GM19372 (cell line): ENCODE results near the gene DDIT3.
"Not testable (repeated sequence)": the region's sequence is repeated elsewhere in the genome, so short reads cannot be mapped to it uniquely, and the experiment has no call there.

Source experiments
- ATAC-seq: cut with Tn5 transposase; IDR thresholded peaks from one replicate; pipeline ENCODE4 v1.9.1; 2021; ENCODE audit warnings: mild to moderate bottlenecking, low read depth, moderate library complexity; ENCODE audit not compliant: unreplicated experiment

DDIT3 gene

DNA sequence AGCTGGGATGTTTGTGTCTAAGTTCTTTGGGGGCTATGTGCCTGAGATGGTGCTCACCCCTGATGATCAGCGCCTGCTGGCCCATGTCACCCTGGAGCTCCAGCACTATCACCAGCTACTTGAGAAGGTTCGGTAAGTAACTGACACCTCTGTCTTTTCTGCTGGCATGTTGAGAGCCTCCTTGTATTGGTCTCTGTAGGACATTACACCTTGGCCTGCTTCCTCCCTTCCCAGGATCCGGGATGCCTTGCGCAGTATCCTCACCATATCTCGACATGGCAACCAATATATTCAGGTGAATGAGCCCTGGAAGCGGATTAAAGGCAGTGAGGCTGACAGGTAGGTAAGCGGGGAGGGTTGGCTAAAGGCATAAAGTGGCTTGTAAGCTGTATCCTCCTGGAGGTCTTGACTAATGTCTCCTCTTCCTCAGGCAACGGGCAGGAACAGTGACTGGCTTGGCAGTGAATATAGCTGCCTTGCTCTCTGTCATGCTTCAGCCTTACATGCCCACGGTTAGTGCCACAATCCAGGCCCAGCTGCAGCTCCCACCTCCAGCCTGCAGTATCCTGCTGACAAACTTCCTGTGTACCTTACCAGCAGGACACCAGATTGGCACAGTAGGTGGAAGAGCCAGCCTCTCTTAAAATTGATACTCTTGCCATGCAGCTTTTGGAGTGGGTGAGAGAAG lies 5.5 kb downstream of the DDIT3 start:
- ATAC-seq, result no peak

DNA sequence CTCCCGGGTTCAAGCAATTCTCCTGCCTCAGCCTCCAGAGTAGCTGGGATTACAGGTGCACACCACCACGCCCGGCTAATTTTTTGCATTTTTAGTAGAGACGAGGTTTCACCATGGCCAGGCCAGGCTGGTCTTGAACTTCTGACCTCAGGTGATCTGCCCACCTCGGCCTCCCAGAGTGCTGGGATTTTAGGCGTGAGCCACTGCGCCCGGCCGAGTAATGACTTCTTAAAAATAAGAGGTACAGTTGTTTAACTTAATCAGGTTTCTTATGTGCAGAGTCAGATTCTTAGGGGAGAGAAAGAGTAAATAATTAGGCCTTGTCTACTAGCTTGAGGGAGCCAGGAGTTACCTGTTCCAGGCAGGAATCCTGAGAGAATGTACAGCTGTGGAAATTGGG lies 6.1 kb downstream of the DDIT3 start:
- ATAC-seq, result not testable (repeated sequence)

DNA sequence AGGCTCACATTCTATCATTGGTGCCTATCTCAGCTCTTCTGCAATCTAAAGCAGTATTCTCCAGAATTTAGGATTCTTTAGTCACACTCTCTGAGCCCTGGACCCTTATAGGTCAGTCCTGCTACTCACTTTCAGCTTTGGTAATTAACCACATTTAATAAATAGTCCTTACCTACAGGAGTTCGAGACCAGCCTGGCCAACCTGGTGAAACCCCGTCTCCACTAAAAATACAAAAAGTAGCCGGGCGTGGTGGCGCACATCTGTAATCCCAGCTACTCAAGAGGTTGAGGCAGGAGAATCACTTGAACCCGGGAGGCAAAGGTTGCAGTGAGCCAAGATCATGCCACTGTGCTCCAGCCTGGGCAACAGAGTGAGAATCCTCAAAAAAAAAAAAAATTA lies 6.6 kb downstream of the DDIT3 start:
- ATAC-seq, result not testable (repeated sequence)

DNA sequence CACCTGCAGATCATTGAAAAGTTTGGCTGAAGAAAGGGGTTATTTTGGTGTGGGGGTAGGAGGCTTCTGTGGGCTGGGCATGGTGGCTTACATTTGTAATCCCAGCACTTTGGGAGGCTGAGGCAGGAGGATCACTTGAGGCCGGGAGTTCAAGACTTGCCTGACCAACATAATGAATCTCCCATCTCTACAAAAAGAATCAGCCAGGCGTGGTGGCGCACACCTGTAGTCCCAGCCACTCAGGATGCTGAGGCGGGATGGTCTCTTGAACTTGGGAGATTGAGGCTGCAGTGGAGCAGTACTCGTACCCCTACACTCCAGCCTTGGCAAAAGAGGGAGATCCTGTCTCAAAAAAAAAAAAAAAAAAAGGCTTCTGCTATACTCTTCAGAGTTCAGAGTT lies 7.0 kb downstream of the DDIT3 start:
- no peak for ATAC-seq

DNA sequence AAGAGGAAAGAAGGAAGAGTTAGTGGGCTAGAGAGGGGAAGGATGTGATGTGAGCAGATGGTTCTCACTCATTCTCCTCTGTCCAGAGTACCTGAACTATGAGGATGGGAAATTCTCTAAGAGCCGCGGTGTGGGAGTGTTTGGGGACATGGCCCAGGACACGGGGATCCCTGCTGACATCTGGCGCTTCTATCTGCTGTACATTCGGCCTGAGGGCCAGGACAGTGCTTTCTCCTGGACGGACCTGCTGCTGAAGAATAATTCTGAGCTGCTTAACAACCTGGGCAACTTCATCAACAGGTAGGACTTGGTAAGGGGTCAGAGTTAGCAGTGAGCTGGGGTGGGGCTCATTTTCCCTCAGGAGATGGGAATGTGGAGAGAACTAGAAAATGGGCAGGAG lies 7.6 kb downstream of the DDIT3 start:
- ATAC-seq, result no peak

DNA sequence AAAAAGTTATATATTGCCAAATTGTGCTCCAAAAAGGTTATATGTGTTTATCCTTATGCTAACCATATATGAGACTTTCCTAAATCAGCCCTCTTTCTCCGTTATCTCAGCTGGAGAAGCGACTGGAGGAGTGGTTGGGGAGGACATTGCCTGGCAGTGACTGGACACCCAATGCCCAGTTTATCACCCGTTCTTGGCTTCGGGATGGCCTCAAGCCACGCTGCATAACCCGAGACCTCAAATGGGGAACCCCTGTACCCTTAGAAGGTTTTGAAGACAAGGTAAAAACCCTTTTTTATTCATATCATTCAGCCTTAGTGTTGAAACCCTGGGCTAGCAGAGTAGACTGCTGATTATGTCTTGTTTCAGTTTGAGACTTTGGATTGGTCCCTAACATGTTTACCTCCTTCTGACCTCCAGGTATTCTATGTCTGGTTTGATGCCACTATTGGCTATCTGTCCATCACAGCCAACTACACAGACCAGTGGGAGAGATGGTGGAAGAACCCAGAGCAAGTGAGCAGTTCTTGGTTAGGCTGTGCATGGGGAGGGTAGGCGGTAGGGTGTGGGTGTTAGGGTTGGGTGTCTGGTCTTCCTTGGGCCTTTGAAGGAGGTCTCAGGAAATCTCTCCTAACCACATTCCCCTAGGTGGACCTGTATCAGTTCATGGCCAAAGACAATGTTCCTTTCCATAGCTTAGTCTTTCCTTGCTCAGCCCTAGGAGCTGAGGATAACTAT lies 8.6 kb downstream of the DDIT3 start:
- no peak for ATAC-seq

DNA sequence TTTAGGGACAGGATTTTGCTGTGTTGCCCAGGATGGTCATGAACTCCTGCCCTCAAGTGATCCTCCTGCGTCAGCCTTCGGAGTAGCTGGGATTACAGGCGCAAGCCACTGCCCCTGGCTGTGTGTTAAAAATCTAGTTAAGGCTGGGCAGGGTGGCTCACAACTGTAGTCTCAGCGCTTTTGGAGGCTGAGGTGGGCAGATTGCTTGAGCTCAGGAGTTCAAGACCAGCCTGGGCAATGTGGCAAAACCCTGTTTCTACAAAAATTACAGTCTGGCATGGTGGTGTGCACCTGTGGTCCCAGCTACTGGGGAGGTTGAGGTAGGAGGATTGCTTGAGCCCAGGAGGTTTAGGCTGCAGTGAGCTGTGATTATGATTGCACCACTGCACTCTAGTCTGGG lies 9.2 kb downstream of the DDIT3 start:
- ATAC-seq, result no peak

DNA sequence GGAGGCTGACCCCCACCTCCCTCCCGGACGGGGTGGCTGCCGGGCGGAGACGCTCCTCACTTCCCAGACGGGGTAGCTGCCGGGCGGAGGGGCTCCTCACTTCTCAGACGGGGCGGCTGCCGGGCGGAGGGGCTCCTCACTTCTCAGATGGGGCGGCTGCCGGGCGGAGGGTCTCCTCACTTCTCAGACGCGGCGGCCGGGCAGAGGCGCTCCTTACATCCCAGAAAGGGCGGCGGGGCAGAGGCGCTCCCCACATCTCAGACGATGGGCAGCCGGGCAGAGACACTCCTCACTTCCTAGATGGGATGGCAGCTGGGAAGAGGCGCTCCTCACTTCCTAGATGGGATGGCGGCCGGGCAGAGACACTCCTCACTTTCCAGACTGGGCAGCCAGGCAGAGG lies 12.5 kb downstream of the DDIT3 start:
- ATAC-seq, result not testable (repeated sequence)

DNA sequence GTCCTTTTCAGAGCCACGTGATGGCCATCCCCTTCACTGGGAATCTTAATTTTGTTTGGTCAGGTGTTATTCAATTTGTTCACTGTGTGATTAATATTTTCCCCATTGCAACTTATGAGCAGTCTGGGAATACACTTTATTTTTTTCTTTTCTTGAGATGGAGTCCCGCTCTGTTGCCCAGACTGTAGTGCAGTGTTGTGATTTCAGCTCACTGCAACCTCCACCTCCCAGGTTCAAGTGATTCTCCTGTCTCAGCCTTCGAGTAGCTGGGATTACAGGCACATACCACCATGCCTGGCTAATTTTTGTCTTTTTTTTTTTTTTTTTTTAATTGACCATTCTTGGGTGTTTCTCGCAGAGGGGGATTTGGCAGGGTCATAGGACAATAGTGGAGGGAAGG lies 13.8 kb downstream of the DDIT3 start:
- not testable (repeated sequence) for ATAC-seq

DNA sequence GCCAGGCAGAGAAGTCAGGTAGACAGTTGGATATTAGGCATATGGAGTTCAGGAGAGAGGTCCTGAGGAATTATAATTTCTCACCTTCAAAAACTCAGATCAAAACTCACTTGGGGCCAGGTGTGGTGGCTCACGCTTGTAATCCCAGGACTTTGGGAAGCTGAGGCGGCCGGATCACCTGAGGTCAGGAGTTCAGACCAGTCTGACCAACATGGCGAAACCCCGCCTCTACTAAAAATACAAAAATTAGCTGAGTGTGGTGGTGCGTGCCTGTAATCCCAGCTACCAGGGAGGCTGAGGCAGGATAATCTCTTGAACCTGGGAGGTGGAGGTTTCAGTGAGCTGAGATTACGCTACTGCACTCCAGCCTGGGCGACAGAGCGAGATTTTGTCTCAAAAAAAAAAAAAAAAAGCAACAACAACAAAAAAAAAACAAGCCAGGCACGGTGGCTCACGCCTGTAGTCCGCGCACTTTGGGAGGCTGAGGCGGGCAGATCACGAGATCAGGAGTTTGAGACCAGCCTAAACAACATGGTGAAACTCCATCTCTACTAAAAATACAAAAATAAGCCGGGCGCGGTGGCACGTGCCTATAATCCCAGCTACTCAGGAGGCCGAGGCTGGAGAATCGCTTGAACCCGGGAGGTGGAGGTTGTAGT lies 17.9 kb downstream of the DDIT3 start:
- not testable (repeated sequence) for ATAC-seq

DNA sequence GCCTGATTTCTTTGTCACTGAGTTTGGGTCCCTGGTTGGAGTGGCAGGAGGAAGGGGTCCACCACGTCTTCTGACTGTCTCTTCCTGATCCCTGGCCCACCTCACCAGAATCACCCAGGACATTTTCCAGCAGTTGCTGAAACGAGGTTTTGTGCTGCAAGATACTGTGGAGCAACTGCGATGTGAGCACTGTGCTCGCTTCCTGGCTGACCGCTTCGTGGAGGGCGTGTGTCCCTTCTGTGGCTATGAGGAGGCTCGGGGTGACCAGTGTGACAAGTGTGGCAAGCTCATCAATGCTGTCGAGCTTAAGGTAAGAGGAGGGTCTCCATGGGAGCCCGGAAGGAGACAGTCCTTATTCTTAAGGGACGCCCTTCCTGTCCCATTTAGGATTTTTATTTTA lies 20.1 kb downstream of the DDIT3 start:
- no peak for ATAC-seq

DNA sequence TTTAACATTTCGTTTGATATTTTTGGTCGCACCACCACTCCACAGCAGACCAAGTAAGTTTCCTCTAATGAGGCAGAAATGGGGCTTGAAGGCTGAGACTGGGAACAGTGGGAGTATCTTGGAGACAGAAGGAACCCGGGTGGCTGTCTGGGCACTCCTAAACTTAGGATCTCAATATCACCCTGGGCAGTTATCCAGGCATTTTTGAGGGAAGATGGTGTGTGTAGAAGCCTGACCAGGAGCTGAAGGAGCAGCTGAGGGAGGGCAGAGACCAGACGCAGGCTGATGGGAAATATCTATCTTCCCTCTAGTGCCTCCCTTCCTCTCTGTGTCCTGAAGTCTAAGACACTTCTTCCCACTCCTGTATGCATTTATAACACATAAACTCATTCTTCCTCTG lies 21.7 kb downstream of the DDIT3 start:
- no peak for ATAC-seq

DNA sequence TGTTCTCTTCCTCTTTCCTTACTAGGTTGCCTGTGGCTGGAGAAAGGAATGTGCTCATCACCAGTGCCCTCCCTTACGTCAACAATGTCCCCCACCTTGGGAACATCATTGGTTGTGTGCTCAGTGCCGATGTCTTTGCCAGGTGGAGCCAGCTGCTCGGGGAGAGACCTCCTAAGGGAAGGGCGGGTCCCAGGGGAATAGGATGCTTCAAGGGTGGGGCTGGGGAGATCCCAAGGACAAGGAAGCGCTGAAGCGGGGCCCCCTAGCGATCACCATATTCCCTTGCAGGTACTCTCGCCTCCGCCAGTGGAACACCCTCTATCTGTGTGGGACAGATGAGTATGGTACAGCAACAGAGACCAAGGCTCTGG lies 22.2 kb downstream of the DDIT3 start:
- ATAC-seq, result no peak

DNA sequence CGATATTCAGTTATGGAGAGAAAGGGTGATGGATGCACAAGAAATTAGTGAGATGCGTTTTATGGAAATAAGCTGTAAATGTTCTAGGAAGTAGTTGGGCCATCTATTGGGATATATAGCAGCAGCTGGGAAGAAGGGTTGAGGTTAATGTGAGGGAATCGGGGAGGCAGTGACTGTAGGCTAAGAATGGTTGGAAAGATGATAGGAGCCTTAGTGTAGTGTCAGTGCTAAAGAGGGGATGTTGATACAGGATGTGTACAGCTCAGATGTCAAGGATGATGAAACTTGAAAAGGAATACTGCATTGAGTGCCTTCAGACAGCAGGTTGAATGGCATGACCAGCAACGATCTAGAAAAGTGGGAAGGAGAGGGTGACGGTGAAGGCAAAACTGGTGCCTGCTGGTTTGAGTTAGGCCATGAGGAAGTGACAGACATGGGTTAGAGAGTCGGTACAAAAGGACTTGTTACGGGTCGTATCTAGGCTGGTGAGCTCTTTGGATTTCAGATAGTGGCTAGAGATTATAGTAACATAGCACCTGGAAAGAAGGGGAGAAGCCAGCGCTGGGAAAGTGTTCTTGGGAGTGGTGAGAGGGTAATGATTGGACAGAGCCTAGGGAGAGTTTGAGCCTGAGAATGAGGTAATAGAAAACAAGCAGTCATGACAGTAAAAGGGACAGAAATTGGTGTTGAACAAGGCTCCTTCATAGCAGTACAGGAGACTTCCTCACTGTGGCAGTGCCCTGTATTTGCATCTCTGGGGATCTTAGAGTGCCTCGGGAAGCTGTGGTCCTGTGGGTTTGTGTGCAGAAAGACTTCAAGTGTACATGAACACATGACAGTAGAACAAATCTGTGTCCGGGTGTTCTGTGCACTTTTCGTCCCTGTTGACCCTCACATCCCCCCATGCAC lies 22.8 kb downstream of the DDIT3 start:
- no peak for ATAC-seq

DNA sequence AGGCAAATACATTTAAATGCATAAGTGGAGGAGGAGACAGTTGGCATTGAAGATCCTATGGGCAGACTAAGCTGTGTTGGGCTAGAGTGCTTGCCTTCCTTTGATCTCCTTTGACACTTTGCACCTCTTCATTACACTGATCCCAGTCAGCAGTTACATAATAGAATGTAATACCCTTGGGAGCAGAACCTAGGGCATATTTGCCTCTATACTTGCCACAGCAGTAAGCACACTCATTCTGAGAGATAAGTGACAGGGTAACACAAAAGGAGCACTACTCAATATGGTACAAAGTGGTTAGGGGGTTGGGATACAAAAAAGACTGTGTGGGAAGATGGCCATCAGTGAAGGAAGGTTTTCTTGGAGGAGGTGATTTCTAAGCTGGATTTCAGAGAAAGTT lies 23.5 kb downstream of the DDIT3 start:
- ATAC-seq, result no peak

DNA sequence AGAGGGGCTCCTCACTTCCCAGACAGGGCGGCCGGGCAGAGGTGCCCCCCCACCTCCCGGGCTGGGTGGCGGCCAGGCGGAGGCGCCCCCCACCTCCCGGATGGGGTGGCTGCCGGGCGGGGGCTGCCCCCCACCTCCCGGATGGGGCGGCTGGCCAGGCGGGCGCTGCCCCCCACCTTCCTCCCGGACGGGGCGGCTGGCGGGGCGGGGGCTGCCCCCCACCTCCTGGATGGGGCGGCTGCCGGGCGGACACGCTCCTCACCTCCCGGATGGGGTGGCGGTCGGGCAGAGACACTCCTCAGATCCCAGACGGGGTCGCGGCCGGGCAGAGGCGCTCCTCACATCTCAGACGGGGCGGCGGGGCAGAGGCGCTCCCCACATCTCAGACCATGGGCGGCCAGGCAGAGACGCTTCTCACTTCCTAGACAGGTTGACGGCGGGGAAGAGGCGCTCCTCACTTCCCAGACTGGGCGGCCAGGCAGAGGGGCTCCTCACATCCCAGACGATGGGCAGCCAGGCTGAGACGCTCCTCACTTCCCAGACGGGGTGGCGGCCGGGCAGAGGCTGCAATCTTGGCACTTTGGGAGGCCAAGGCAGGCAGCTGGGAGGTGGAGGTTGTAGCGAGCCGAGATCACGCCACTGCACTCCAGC lies 25.1 kb downstream of the DDIT3 start:
- not testable (repeated sequence) for ATAC-seq

DNA sequence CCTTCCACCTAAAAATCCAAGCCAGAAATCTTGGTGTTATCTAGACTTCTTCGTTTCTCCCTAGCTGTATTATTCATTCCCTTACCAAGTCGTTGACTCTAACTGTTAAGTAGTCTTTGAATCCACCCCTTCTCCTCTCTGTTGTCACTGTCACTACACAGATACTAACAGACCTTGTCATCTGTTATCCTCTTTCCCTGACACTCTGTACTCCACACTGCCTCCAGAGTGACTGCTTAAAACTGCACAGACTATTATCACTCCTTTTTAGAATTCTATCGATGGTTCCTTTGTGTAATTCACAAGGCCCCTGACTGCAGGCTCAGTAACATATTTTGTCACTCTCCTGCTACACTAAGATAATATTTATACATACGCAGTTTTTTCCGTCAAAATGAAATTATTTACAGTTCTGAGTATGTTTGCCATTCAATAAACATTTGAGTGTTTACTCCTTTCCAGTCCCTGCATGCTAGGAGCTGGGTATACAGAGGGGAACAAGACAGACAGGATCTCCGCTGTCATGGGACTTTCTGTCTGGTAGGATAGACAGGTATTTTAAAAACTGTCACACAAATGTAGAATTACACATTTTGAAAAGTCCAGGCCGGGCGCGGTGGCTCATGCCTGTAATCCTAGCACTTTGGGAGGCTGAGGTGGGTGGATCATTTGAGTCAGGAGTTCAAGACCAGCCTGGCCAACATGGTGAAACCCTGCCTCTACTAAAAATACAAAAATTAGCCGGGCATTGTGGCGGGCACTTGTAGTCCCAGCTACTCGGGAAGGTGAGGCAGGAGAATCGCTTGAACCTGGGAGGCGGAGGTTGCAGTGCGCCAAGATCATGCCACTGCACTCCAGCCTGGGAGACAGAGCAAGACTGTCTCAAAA lies 28.7 kb downstream of the DDIT3 start:
- ATAC-seq, result no peak

DNA sequence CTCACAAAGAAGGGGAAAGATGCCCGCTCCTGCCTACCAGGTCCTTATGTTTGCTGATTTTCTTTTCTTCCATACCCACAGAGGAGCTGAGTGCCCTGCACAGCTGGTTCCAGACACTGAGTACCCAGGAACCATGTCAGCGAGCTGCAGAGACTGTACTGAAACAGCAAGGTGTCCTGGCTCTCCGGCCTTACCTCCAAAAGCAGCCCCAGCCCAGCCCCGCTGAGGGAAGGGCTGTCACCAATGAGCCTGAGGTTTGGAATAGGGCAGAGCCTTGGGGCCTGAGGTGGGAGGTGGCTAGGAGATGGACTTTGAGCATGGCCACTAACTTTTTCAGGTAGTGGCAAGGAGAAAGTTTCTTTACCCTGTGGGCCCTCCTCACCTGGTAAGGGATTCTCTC lies 30.2 kb downstream of the DDIT3 start:
- no peak for ATAC-seq

DNA sequence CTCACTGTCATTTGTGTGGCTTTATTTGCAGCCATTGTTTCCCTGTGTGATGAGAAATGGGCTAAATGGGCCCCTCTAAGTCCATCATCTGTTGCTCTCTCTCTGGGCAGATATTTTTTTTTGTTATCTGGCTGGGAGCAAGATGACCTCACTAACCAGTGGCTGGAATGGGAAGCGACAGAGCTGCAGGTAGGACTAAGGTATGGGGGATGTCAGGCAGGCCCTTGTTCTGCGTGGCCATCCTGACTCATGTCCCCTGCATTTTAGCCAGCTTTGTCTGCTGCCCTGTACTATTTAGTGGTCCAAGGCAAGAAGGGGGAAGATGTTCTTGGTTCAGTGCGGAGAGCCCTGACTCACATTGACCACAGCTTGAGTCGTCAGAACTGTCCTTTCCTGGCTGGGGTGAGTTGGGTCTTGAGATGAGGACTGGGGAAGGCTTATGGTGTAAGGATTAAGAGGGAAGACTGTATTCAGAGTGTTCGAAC lies 31.1 kb downstream of the DDIT3 start:
- ATAC-seq, result no peak
